GM12878 (cell line): Measurements from ENCODE around the gene ZBTB38. TPM values are rescaled to one million over a fixed set of nuclear protein-coding genes. Genes with fewer than 3 reads are reported as not detected.
A peak's percentile ranks its signal among the peaks of the same experiment; 100 is the strongest.

ENCODE experiments used
- ASH2L ChIP-seq: fragments of 300-600, 200-600 bp; sonication (generic); IDR thresholded peaks from 2 replicates; pipeline ENCODE4 v1.6.1; 2017; ENCODE audit warnings: low read depth, mild to moderate bottlenecking, borderline replicate concordance
- CHD2 ChIP-seq: IDR thresholded peaks from 2 replicates; pipeline ENCODE4 v1.6.1; 2011; ENCODE audit warnings: low read depth, low read length, improper control_type of control experiment, borderline replicate concordance
- EED ChIP-seq: sonication (generic); IDR thresholded peaks from 2 replicates; pipeline ENCODE4 v1.6.1; 2016; ENCODE audit warnings: antibody characterized with exemption, low read depth
- NFXL1 ChIP-seq: fragments of 450-650 bp; IDR thresholded peaks from 2 replicates; pipeline ENCODE4 v1.6.1; 2017; ENCODE audit warnings: antibody characterized with exemption, mild to moderate bottlenecking, borderline replicate concordance
- RAD51 ChIP-seq: fragments of 450-650 bp; IDR thresholded peaks from 2 replicates; pipeline ENCODE4 v1.6.1; 2016; ENCODE audit warnings: moderate library complexity, mild to moderate bottlenecking, inconsistent platforms
- SMAD5 ChIP-seq: IDR thresholded peaks from 2 replicates; pipeline ENCODE4 v1.6.1; 2016; ENCODE audit warnings: antibody characterized with exemption, low read depth
- SP1 ChIP-seq: IDR thresholded peaks from one replicate; pipeline ENCODE4 v1.6.1; 2011; ENCODE audit warnings: low read depth, low read length
- SREBF1 ChIP-seq: IDR thresholded peaks from 2 replicates; pipeline ENCODE4 v1.6.1; 2012; ENCODE audit warnings: mild to moderate bottlenecking, low read length
- SUPT20H ChIP-seq: IDR thresholded peaks from 2 replicates; pipeline ENCODE4 v1.6.1; 2011; ENCODE audit warnings: low read depth, mild to moderate bottlenecking, low read length, moderate library complexity, borderline replicate concordance; ENCODE audit not compliant: control insufficient read depth
- TCF7 ChIP-seq: IDR thresholded peaks from 2 replicates; pipeline ENCODE4 v1.6.1; 2014; ENCODE audit warnings: antibody characterized with exemption, borderline replicate concordance
- WRNIP1 ChIP-seq: IDR thresholded peaks from 2 replicates; pipeline ENCODE4 v1.6.1; 2011; ENCODE audit warnings: low read depth, low read length, improper control_type of control experiment, borderline replicate concordance
- ZNF24 ChIP-seq: fragments of 450-650 bp; IDR thresholded peaks from 2 replicates; pipeline ENCODE4 v1.6.1; 2017; ENCODE audit warnings: antibody characterized with exemption, mild to moderate bottlenecking
- polyA plus RNA-seq, 11 experiments: library from polyadenylated mRNA; depleted of rRNA in 4 of 11; unstranded in 6 of 11; stranded (reverse) in 5 of 11; fragments of >200 nt; fragmentation: Nextera tagmentation in 4 of 11; fragmentation: Illumina TruSeq in 1 of 11; extraction: Ambion mirVana in 4 of 11; extraction: Trizol in 1 of 11; gene quantifications; 1 replicate in 1 of 11; 2 replicates in 10 of 11; pipeline versions ENCODE4 v1.2.1 to v1.2.3, GENCODE V29; 2011 to 2016; ENCODE audit warnings: inconsistent platforms in 2 of 11, missing spikeins in 2 of 11, low read depth in 1 of 11
- total RNA-seq, 4 experiments: library from RNA; depleted of rRNA in 3 of 4; stranded (reverse); fragments of >200 nt in 3 of 4; fragmentation: Illumina TruSeq in 1 of 4; extraction: Trizol in 1 of 4; gene quantifications; 2 replicates each; pipeline versions ENCODE4 v1.2.1 to v1.2.3, GENCODE V29; 2013 to 2021
- TF ChIP-seq, protein P1 (sequence below): fragments of 450-650 bp; IDR thresholded peaks from 2 replicates; pipeline ENCODE4 v1.6.1; 2017; ENCODE audit warnings: mild to moderate bottlenecking
- TF ChIP-seq, protein P2 (sequence below): fragments of 450-650 bp; IDR thresholded peaks from 2 replicates; pipeline ENCODE4 v1.6.1; 2017; ENCODE audit warnings: mild to moderate bottlenecking, moderate library complexity
- TF ChIP-seq, protein P3 (sequence below): fragments of 450-650 bp; IDR thresholded peaks from 2 replicates; pipeline ENCODE4 v1.6.1; 2018; ENCODE audit warnings: borderline replicate concordance, mild to moderate bottlenecking; ENCODE audit not compliant: partially characterized antibody
- TF ChIP-seq, protein P4 (sequence below): fragments of 150-350 bp; IDR thresholded peaks from 2 replicates; pipeline ENCODE4 v1.6.1; 2014; ENCODE audit warnings: mild to moderate bottlenecking, low read depth, low read length
- TF ChIP-seq, protein P5 (sequence below): fragments of 450-650 bp; IDR thresholded peaks from 2 replicates; pipeline ENCODE4 v1.6.1; 2016; ENCODE audit warnings: mild to moderate bottlenecking, moderate library complexity, borderline replicate concordance

ZBTB38 gene
- total and polyA plus RNA-seq, 10 of the 15 experiments (the other 5 are each of a cell fraction or from before 2014, with no cell fraction given), result 34.2 to 115 (median 88.6) TPM

DNA sequence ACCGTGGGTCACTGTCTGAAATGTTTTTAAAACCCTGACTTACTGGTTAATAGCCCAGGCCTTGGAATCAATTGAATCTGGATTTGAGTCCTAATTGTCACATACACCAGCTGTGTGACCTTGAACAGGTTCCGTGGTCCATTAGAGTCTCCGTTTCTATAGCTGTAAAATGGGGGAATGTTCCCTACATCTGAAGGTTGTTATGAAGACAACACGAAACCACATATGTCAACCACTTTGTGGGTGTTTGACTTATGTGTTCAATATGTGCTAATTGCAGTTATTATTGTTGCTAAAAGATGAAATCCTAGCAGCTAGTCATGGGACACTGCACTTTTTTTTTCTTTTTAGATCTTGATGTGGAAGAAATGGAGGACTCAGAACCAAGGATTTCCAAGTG is 35.3 kb downstream of the ZBTB38 start (continued):
- TF ChIP-seq, protein P1, sequence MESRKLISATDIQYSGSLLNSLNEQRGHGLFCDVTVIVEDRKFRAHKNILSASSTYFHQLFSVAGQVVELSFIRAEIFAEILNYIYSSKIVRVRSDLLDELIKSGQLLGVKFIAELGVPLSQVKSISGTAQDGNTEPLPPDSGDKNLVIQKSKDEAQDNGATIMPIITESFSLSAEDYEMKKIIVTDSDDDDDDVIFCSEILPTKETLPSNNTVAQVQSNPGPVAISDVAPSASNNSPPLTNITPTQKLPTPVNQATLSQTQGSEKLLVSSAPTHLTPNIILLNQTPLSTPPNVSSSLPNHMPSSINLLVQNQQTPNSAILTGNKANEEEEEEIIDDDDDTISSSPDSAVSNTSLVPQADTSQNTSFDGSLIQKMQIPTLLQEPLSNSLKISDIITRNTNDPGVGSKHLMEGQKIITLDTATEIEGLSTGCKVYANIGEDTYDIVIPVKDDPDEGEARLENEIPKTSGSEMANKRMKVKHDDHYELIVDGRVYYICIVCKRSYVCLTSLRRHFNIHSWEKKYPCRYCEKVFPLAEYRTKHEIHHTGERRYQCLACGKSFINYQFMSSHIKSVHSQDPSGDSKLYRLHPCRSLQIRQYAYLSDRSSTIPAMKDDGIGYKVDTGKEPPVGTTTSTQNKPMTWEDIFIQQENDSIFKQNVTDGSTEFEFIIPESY, result no peak
- TF ChIP-seq RAD51 (0 out of 2 replicates have a peak, but pooled peaks have one; percentile 28), SUPT20H (no peak), SMAD5 (no peak), CHD2 (no peak), SP1 (no peak), WRNIP1 (no peak), SREBF1 (no peak), ZNF24 (no peak), ASH2L (no peak), NFXL1 (no peak), TCF7 (no peak), EED (no peak)
- TF ChIP-seq, protein P2, sequence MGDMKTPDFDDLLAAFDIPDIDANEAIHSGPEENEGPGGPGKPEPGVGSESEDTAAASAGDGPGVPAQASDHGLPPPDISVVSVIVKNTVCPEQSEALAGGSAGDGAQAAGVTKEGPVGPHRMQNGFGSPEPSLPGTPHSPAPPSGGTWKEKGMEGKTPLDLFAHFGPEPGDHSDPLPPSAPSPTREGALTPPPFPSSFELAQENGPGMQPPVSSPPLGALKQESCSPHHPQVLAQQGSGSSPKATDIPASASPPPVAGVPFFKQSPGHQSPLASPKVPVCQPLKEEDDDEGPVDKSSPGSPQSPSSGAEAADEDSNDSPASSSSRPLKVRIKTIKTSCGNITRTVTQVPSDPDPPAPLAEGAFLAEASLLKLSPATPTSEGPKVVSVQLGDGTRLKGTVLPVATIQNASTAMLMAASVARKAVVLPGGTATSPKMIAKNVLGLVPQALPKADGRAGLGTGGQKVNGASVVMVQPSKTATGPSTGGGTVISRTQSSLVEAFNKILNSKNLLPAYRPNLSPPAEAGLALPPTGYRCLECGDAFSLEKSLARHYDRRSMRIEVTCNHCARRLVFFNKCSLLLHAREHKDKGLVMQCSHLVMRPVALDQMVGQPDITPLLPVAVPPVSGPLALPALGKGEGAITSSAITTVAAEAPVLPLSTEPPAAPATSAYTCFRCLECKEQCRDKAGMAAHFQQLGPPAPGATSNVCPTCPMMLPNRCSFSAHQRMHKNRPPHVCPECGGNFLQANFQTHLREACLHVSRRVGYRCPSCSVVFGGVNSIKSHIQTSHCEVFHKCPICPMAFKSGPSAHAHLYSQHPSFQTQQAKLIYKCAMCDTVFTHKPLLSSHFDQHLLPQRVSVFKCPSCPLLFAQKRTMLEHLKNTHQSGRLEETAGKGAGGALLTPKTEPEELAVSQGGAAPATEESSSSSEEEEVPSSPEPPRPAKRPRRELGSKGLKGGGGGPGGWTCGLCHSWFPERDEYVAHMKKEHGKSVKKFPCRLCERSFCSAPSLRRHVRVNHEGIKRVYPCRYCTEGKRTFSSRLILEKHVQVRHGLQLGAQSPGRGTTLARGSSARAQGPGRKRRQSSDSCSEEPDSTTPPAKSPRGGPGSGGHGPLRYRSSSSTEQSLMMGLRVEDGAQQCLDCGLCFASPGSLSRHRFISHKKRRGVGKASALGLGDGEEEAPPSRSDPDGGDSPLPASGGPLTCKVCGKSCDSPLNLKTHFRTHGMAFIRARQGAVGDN, result no peak
- TF ChIP-seq, protein P3, sequence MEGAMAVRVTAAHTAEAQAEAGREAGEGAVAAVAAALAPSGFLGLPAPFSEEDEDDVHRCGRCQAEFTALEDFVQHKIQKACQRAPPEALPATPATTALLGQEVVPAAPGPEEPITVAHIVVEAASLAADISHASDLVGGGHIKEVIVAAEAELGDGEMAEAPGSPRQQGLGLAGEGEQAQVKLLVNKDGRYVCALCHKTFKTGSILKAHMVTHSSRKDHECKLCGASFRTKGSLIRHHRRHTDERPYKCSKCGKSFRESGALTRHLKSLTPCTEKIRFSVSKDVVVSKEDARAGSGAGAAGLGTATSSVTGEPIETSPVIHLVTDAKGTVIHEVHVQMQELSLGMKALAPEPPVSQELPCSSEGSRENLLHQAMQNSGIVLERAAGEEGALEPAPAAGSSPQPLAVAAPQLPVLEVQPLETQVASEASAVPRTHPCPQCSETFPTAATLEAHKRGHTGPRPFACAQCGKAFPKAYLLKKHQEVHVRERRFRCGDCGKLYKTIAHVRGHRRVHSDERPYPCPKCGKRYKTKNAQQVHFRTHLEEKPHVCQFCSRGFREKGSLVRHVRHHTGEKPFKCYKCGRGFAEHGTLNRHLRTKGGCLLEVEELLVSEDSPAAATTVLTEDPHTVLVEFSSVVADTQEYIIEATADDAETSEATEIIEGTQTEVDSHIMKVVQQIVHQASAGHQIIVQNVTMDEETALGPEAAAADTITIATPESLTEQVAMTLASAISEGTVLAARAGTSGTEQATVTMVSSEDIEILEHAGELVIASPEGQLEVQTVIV, result no peak
- TF ChIP-seq, protein P4, sequence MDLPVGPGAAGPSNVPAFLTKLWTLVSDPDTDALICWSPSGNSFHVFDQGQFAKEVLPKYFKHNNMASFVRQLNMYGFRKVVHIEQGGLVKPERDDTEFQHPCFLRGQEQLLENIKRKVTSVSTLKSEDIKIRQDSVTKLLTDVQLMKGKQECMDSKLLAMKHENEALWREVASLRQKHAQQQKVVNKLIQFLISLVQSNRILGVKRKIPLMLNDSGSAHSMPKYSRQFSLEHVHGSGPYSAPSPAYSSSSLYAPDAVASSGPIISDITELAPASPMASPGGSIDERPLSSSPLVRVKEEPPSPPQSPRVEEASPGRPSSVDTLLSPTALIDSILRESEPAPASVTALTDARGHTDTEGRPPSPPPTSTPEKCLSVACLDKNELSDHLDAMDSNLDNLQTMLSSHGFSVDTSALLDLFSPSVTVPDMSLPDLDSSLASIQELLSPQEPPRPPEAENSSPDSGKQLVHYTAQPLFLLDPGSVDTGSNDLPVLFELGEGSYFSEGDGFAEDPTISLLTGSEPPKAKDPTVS, result no peak
- TF ChIP-seq, protein P5, sequence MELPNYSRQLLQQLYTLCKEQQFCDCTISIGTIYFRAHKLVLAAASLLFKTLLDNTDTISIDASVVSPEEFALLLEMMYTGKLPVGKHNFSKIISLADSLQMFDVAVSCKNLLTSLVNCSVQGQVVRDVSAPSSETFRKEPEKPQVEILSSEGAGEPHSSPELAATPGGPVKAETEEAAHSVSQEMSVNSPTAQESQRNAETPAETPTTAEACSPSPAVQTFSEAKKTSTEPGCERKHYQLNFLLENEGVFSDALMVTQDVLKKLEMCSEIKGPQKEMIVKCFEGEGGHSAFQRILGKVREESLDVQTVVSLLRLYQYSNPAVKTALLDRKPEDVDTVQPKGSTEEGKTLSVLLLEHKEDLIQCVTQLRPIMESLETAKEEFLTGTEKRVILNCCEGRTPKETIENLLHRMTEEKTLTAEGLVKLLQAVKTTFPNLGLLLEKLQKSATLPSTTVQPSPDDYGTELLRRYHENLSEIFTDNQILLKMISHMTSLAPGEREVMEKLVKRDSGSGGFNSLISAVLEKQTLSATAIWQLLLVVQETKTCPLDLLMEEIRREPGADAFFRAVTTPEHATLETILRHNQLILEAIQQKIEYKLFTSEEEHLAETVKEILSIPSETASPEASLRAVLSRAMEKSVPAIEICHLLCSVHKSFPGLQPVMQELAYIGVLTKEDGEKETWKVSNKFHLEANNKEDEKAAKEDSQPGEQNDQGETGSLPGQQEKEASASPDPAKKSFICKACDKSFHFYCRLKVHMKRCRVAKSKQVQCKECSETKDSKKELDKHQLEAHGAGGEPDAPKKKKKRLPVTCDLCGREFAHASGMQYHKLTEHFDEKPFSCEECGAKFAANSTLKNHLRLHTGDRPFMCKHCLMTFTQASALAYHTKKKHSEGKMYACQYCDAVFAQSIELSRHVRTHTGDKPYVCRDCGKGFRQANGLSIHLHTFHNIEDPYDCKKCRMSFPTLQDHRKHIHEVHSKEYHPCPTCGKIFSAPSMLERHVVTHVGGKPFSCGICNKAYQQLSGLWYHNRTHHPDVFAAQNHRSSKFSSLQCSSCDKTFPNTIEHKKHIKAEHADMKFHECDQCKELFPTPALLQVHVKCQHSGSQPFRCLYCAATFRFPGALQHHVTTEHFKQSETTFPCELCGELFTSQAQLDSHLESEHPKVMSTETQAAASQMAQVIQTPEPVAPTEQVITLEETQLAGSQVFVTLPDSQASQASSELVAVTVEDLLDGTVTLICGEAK, result no peak
